Ishikawa (cell line): Measurements from ENCODE around the gene TASP1.
A peak's percentile ranks its signal among the peaks of the same experiment; 100 is the strongest.

Experiments
- CEBPB ChIP-seq: IDR thresholded peaks from 2 replicates; pipeline ENCODE4 v1.6.1; 2012
- CREB1 ChIP-seq: IDR thresholded peaks from 2 replicates; pipeline ENCODE4 v1.6.1; 2012; ENCODE audit warnings: low read depth
- EGR1 ChIP-seq: IDR thresholded peaks from 2 replicates; pipeline ENCODE4 v1.6.1; 2012
- EP300 ChIP-seq: IDR thresholded peaks from 2 replicates; pipeline ENCODE4 v1.6.1; 2012; ENCODE audit warnings: borderline replicate concordance
- FOXM1 ChIP-seq: IDR thresholded peaks from 2 replicates; pipeline ENCODE4 v1.6.1; 2012; ENCODE audit warnings: low read depth, borderline replicate concordance
- NFIC ChIP-seq: IDR thresholded peaks from 2 replicates; pipeline ENCODE4 v1.6.1; 2012
- RAD21 ChIP-seq: IDR thresholded peaks from 2 replicates; pipeline ENCODE4 v1.6.1; 2012; ENCODE audit warnings: low read depth
- TAF1 ChIP-seq: IDR thresholded peaks from 2 replicates; pipeline ENCODE4 v1.6.1; 2012; ENCODE audit warnings: low read depth, mild to moderate bottlenecking
- TCF12 ChIP-seq: IDR thresholded peaks from 2 replicates; pipeline ENCODE4 v1.6.1; 2012; ENCODE audit warnings: low read depth
- TEAD4 ChIP-seq: IDR thresholded peaks from 2 replicates; pipeline ENCODE4 v1.6.1; 2012
- YY1 ChIP-seq: IDR thresholded peaks from 2 replicates; pipeline ENCODE4 v1.6.1; 2012; ENCODE audit warnings: low read depth
- ZBTB7A ChIP-seq: IDR thresholded peaks from 2 replicates; pipeline ENCODE4 v1.6.1; 2012; ENCODE audit warnings: low read depth
- TF ChIP-seq, protein P1 (sequence below): IDR thresholded peaks from 2 replicates; pipeline ENCODE4 v1.6.1; 2012
- TF ChIP-seq, protein P2 (sequence below): IDR thresholded peaks from 2 replicates; pipeline ENCODE4 v1.6.1; 2012
- TF ChIP-seq, protein P3 (sequence below): IDR thresholded peaks from 2 replicates; pipeline ENCODE4 v1.6.1; 2012; ENCODE audit warnings: low read depth, mild to moderate bottlenecking

TASP1 gene, protein sequence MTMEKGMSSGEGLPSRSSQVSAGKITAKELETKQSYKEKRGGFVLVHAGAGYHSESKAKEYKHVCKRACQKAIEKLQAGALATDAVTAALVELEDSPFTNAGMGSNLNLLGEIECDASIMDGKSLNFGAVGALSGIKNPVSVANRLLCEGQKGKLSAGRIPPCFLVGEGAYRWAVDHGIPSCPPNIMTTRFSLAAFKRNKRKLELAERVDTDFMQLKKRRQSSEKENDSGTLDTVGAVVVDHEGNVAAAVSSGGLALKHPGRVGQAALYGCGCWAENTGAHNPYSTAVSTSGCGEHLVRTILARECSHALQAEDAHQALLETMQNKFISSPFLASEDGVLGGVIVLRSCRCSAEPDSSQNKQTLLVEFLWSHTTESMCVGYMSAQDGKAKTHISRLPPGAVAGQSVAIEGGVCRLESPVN

DNA sequence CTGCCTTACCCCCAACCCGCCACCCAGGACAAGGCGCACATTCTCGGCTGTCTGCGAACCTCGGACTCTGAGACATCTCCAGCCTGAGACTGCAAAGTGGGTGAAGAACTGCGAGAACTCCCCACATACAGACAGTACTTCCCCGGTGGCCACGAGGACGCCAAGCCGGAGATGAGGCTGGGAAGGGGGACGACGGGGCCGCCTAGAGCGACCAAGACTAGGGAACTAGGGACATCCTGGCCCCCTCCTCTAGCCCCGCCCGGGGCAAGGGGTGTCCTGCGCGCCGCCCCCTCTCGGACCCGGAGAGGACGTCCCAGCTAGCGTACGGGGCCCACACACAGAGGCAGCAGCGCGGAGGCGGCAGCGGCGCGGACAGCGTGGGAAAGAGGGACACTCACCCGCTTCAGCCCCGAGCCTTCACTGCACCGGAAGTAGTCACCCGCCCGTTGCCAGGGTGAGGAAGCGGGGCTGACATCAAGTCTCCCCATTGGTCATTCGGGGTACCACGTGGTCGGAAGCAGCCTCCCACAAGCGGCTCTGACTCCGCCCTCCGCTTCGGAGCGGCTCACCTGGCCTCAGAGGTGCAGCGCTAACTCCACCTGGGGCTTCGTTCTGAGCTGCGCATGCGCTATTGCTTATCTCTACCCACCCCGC is at the start of gene TASP1:
Gene TASP1, minus strand, starts transcription at position 437 of the 654 bp plus-strand sequence. CDS start 8,854 bp downstream, outside the sequence.
- TF ChIP-seq TCF12: no peak
- TF ChIP-seq TEAD4: no peak
- no peak for TF ChIP-seq ZBTB7A
- TF ChIP-seq CEBPB: no peak
- no peak; the same call in 1 of the 2 replicates for TF ChIP-seq EGR1
- peak; percentile 59 for TF ChIP-seq TAF1
- TF ChIP-seq, protein P1, sequence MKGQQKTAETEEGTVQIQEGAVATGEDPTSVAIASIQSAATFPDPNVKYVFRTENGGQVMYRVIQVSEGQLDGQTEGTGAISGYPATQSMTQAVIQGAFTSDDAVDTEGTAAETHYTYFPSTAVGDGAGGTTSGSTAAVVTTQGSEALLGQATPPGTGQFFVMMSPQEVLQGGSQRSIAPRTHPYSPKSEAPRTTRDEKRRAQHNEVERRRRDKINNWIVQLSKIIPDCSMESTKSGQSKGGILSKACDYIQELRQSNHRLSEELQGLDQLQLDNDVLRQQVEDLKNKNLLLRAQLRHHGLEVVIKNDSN: peak; percentile 98
- TF ChIP-seq RAD21: no peak
- no peak for TF ChIP-seq YY1
- TF ChIP-seq, protein P2, sequence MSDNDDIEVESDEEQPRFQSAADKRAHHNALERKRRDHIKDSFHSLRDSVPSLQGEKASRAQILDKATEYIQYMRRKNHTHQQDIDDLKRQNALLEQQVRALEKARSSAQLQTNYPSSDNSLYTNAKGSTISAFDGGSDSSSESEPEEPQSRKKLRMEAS: peak; percentile 74
- TF ChIP-seq CREB1: no peak
- no peak for TF ChIP-seq NFIC
- TF ChIP-seq EP300: no peak
- TF ChIP-seq, protein P3, sequence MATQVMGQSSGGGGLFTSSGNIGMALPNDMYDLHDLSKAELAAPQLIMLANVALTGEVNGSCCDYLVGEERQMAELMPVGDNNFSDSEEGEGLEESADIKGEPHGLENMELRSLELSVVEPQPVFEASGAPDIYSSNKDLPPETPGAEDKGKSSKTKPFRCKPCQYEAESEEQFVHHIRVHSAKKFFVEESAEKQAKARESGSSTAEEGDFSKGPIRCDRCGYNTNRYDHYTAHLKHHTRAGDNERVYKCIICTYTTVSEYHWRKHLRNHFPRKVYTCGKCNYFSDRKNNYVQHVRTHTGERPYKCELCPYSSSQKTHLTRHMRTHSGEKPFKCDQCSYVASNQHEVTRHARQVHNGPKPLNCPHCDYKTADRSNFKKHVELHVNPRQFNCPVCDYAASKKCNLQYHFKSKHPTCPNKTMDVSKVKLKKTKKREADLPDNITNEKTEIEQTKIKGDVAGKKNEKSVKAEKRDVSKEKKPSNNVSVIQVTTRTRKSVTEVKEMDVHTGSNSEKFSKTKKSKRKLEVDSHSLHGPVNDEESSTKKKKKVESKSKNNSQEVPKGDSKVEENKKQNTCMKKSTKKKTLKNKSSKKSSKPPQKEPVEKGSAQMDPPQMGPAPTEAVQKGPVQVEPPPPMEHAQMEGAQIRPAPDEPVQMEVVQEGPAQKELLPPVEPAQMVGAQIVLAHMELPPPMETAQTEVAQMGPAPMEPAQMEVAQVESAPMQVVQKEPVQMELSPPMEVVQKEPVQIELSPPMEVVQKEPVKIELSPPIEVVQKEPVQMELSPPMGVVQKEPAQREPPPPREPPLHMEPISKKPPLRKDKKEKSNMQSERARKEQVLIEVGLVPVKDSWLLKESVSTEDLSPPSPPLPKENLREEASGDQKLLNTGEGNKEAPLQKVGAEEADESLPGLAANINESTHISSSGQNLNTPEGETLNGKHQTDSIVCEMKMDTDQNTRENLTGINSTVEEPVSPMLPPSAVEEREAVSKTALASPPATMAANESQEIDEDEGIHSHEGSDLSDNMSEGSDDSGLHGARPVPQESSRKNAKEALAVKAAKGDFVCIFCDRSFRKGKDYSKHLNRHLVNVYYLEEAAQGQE: no peak
- no peak for TF ChIP-seq FOXM1

DNA sequence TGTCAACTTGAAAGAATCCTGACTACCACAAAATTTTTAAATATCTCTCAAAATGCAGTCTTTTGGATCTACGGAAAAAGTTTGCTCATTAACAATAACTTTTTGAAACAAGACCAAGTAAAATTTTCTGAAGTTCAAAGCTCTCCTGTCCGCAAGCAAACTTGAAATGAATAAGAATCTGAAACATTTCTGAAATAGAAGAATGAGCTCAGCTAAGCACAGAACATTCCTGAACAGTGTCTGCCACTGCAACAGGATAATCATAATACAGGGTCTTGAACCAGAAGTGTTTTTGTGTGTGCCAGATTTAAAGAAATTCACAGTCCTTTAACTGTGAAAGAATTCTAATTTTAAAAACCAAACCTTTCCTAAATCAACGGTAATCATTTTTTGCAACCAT is 49.1 kb upstream of the TASP1 start:
- TF ChIP-seq FOXM1: no peak
- TF ChIP-seq TCF12: no peak
- no peak for TF ChIP-seq TEAD4
- no peak for TF ChIP-seq YY1
- no peak for TF ChIP-seq CREB1
- no peak for TF ChIP-seq EGR1
- no peak for TF ChIP-seq CEBPB
- no peak for TF ChIP-seq TAF1
- no peak for TF ChIP-seq ZBTB7A
- no peak for TF ChIP-seq EP300
- TF ChIP-seq NFIC: no peak
- TF ChIP-seq, protein P2: no peak
- TF ChIP-seq, protein P3: no peak
- no peak for TF ChIP-seq RAD21
- TF ChIP-seq, protein P1: no peak

DNA sequence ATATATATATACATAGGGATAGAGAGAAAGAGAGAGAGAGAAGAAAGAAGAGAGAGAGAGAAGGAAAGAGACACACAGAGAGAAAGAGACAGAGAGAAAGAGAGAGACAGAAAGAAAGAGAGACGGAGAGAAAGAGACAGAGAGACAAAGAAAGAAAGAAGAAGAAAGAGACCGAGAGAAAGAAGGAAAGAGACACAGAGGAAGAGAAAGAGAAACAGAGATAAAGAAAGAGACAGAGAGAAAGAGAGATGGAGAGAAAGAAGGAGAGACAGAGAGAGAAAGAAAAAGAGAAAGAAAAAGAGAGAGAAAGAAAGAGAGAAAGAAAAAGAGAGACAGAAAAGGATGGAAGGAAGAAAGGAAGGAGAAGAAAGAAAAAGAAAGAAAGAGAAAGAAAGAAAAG is 46.9 kb upstream of the TASP1 start:
- no peak for TF ChIP-seq TEAD4
- TF ChIP-seq RAD21: no peak

DNA sequence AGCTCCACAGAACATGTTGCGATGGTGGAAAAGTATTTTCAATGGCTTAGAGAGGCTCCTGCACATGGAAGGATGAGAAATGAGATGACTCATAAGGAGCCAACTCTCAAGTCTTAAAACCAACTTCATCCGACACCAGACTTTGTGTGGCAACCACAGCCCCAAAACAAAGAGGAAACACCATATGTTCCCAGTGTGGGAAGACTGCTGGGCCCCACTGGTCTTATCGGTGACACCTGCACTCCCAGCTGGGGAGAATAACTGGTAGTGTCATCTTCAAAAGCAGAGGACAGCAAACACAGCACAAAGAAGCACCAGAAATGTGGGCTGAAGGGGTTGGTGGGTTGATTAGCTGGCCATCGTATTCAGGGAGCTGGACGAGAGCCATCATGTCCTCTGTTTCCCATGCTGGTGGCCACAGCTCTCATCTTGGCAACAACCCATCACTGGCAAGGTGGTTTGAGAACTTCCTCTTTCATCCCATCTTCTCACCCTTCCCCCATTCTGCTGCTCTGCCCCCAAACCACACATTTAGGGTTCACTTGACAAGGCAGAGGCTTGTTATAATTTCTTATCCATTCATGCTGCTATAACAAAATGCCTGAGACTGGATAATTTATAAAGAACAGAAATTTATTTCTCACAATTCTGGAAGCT is 46.0 kb upstream of the TASP1 start:
- TF ChIP-seq NFIC: no peak
- no peak for TF ChIP-seq EGR1
- no peak for TF ChIP-seq RAD21
- no peak for TF ChIP-seq TCF12
- no peak for TF ChIP-seq TAF1
- TF ChIP-seq CEBPB: no peak
- TF ChIP-seq, protein P2: no peak
- TF ChIP-seq TEAD4: no peak
- TF ChIP-seq CREB1: no peak
- no peak for TF ChIP-seq FOXM1
- TF ChIP-seq, protein P1: no peak
- TF ChIP-seq ZBTB7A: no peak
- no peak for TF ChIP-seq YY1
- TF ChIP-seq, protein P3: no peak
- TF ChIP-seq EP300: no peak
